Skeletal muscle satellite cell (primary cell): ENCODE results near the gene RP2. TPM values are rescaled to one million over a fixed set of nuclear protein-coding genes. Genes with fewer than 3 reads are reported as not detected.

Experiments used
- H3K27me3 ChIP-seq: 2 replicates; pipeline ENCODE4 v1.7.0; 2013; ENCODE audit warnings: low read length; ENCODE audit not compliant: control insufficient read depth, insufficient read depth
- H3K36me3 ChIP-seq: 2 replicates; pipeline ENCODE4 v1.7.0; 2013; ENCODE audit warnings: mild to moderate bottlenecking, control low read depth, low read length; ENCODE audit not compliant: insufficient read depth
- H3K4me1 ChIP-seq: 2 replicates; pipeline ENCODE4 v1.7.0; 2013; ENCODE audit warnings: low read length; ENCODE audit not compliant: control insufficient read depth, insufficient read depth
- H3K4me2 ChIP-seq: 2 replicates; pipeline ENCODE4 v1.7.0; 2013; ENCODE audit warnings: mild to moderate bottlenecking, low read length
- H3K4me3 ChIP-seq: 2 replicates; pipeline ENCODE4 v1.7.0; 2013; ENCODE audit warnings: low read length
- H3K9ac ChIP-seq: 2 replicates; pipeline ENCODE4 v1.7.0; 2013; ENCODE audit warnings: mild to moderate bottlenecking, low read depth, low read length, moderate library complexity
- H3K9me3 ChIP-seq: replicated peaks from 2 replicates; pipeline ENCODE4 v1.7.0; 2013; ENCODE audit warnings: mild to moderate bottlenecking, control low read depth, low read length
- total RNA-seq: library from RNA; depleted of rRNA; stranded (reverse); fragments of >200 nt; gene quantifications from 2 replicates; pipeline ENCODE4 v1.2.3, GENCODE V29; 2012; rRNA removed

The RP2 gene
- total RNA-seq: 13.7 and 13.8 TPM in 2 replicates

DNA sequence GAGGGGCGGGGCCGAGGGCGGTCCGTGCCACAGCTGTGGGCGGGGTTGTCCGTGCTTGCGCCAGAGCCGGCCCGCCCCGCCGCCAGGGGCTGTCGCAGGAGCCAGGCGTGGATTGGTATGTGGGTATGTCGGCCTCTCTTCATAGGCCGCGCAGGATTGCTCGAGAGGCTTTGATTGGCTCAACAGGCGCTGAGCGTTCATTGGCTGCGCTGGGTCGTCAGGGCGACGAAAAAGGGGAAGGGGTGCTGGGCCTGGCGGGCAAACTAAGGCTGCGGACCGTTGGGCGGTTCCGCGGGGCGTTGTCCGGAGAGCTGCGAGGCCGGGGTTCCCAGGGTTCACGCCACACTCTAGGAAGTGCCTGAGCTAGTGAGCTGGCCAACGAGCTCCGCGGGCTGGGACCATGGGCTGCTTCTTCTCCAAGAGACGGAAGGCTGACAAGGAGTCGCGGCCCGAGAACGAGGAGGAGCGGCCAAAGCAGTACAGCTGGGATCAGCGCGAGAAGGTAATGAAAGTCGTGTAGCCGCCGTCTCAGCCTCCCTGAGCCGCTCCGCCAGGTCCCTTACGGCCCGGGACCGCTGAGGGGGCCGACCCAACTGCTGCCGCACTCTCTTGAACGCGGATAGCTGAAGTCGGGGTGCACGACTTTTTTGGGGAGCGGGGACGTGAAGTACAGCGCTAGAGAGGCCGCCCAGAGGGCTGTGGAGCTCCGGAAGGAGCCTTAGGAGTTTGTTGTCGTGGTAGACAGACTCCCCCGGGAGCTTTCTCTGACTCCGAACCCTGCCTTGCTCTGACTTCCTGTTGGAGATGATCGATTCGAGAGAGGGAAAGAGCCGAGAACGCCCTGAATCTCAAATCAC lies at the start of gene RP2:
Gene RP2 (plus strand): TSS at position 343 of the 857 bp plus-strand sequence. CDS start 58 bp downstream, at position 401.
- H3K36me3 ChIP-seq: no peaks in the 10 kb centered on the region
- H3K4me1 ChIP-seq: peaks cover 24% of the 10 kb centered on the region
- peak within 1 kb of the TSS; percentile 76 for H3K4me2 ChIP-seq
- peak within 1 kb of the TSS; percentile 94 for H3K9ac ChIP-seq
- peaks cover 5% of the 10 kb centered on the region for H3K27me3 ChIP-seq
- peak within 1 kb of the TSS; percentile 81 for H3K4me3 ChIP-seq
- H3K9me3 ChIP-seq: no peaks in the 10 kb centered on the region

DNA sequence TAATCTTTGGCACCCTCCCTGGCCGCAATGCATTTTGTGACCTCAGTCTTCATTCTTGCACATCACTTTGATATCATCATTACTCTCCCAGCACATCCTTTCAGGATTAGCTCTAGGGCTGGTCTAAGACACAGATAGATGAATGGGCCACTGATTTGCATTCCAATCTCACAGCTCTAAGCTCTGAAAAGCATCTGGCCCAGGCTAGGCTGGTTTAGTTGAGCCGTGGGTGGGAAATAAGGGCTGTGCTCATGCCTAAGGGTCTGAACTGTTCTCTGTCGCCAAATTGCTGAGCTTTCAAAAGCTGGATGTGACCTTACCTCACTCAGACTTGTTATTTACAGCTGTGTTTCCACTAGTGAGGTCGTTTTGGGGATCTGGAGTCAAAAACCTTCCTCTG lies 47.9 kb upstream of the RP2 start:
- Histone ChIP-seq H3K9ac (no peak overlapping the region), H3K4me2 (no peak overlapping the region), H3K9me3 (no peaks in the 10 kb centered on the region), H3K4me1 (peaks cover 24% of the 10 kb centered on the region), H3K4me3 (no peak overlapping the region), H3K27me3 (no peaks in the 10 kb centered on the region), H3K36me3 (no peaks in the 10 kb centered on the region)

DNA sequence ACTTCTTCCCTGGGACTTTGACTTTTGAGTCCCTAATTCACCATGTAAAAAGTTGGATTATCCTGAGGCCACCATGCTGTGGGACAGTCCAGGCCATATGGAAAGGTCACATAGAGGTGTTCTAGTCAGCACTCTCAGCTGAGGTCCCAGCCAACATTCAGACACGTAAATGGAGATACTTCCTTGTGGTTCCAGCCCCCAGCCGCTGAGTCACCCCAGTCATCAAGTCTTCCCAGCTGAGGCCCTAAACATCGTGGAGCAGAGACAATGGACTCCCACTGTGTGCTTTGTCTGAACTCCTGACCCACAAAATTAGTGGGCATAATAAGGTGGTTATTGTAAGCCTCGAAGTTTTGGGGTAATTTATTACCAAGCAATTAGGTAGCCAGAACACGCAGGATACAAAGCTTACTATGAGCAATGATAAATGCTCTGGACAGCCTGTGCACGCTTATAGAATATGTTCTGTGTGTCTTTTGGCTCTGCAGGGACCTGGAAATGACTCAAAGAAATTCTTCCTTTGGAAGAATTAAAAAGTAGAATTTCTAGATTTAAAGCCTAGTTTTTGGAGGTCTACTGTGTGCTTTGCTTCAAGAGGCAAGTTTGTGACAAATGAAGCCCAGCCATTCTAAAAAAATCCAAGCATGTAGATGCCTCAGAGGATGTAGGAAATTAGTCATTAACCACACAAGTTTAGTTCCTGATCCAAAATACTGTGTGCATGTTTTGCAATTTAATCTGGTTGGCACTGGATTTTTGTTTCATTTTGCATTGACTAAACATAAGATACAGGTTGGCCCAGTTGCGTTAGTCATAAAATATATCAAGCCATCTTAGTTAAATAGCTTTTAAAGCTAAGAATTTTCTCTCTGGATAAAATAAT lies 44.7 kb upstream of the RP2 start:
- Histone ChIP-seq H3K4me1 (peaks cover 24% of the 10 kb centered on the region), H3K4me3 (no peak overlapping the region), H3K36me3 (no peaks in the 10 kb centered on the region), H3K9me3 (no peaks in the 10 kb centered on the region), H3K9ac (peak overlapping the region; percentile 68), H3K27me3 (no peaks in the 10 kb centered on the region), H3K4me2 (peak overlapping the region; percentile 66)

DNA sequence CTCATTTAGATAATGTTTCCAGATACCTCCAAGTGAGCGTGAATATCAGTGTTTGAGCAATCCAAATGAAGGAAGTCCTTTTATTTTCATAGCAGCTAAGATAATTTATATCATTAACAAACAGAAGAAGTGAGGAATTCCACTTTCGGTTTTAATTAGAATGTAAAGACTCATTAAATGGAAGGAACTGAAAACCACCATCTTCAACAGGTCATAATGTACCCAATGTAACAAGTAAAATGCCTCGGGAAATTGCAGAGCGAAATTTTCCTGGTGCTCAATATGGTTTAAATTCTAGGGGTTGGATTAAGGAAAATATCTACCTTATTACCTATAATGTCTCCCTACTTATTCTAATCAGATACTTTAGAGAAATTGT lies 44.0 kb upstream of the RP2 start:
- peaks cover 24% of the 10 kb centered on the region for H3K4me1 ChIP-seq
- H3K9ac ChIP-seq: peak overlapping the region; percentile 22
- H3K4me3 ChIP-seq: no peak overlapping the region
- no peaks in the 10 kb centered on the region for H3K9me3 ChIP-seq
- no peaks in the 10 kb centered on the region for H3K27me3 ChIP-seq
- H3K36me3 ChIP-seq: no peaks in the 10 kb centered on the region
- peak overlapping the region; percentile 44 for H3K4me2 ChIP-seq

DNA sequence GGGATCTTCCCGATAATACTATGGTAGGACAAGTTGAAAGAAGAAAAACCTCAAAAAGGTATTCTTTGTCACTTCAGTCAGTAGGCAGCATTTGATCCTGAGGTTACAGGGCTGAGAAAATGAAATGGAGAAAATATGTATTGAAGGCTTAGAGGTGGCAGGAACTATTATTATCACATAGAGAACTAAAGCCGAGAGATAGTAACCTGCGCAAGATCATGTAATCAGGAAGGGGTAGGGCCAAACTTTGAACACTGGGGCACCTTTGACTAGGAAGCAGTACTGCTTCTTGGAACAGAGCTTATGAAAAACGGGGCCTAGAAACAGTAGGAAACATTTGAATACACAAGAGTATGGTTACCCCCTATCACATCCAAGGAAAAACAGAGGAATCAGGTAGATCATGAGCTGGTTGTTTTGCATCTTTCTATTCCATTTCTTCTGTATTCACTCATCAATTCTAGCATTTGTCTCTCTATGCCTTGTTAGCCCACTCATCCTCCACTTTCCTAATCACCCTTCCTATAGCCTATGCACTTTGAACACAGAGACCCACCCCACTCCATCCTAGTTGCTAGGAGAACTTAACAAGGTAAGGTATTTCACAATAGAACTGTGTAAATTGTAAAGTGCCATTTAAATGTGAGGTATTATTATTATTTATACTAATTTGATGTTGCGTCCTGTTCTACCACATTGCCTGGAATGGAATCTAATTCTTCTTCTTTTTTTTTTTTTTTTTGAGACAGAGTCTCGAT lies 43.3 kb upstream of the RP2 start:
- peaks cover 24% of the 10 kb centered on the region for H3K4me1 ChIP-seq
- H3K27me3 ChIP-seq: no peaks in the 10 kb centered on the region
- H3K9me3 ChIP-seq: no peaks in the 10 kb centered on the region
- no peak overlapping the region for H3K9ac ChIP-seq
- no peaks in the 10 kb centered on the region for H3K36me3 ChIP-seq
- H3K4me2 ChIP-seq: no peak overlapping the region
- H3K4me3 ChIP-seq: no peak overlapping the region

DNA sequence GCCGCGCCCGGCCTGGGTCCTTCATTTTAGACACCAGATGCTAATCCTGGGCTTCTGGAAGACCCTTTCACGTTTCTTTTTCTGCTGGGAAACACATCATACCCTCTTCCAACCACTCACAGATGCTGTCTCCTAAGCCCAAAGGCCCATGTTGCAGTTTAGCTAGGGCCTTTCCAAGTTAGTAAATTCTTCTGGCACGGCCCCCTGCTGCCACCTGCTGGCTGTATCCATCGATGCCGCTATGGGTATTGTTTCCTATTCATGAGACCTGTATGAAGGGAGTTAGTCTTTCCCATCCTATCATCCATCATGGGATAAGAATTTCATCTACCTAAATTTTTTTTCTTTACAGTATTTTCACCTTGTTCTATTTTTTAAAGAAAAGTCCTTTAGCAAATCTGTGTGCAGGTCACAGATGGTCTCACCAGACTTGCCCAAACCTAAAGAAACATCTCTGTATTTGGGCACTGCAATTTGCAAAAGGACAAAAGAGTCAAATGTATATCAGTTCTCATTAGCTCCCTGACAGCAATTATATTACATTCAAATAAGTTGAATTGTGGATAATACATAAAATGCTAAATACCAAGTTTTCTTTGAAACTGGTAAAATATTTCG lies 40.2 kb upstream of the RP2 start:
- peaks cover 17% of the 10 kb centered on the region for H3K4me1 ChIP-seq
- H3K4me2 ChIP-seq: no peak overlapping the region
- H3K4me3 ChIP-seq: no peak overlapping the region
- H3K27me3 ChIP-seq: no peaks in the 10 kb centered on the region
- no peaks in the 10 kb centered on the region for H3K36me3 ChIP-seq
- H3K9me3 ChIP-seq: no peaks in the 10 kb centered on the region
- no peak overlapping the region for H3K9ac ChIP-seq

DNA sequence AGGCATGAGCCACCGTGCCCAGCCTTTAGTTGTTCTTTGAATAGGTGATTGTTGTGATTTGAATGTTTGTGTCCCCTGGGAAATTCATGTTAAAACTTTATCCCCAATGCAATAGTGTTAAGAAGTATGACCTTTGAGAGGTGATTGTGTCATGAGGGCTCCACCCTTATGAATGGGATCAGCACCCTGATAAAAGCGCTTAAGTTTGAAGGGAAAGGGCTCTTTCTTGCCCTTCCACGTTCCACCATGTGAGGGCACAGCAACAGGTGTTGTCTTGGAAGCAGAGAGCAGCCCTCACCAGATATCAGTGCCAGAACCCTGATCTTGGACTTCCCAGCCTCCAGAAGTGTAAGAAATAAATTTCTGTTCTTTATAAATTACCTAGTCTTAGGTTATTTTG lies 33.7 kb upstream of the RP2 start:
- no peak overlapping the region for H3K4me3 ChIP-seq
- H3K27me3 ChIP-seq: no peaks in the 10 kb centered on the region
- H3K4me2 ChIP-seq: no peak overlapping the region
- no peaks in the 10 kb centered on the region for H3K9me3 ChIP-seq
- no peaks in the 10 kb centered on the region for H3K36me3 ChIP-seq
- H3K4me1 ChIP-seq: no peaks in the 10 kb centered on the region
- no peak overlapping the region for H3K9ac ChIP-seq

DNA sequence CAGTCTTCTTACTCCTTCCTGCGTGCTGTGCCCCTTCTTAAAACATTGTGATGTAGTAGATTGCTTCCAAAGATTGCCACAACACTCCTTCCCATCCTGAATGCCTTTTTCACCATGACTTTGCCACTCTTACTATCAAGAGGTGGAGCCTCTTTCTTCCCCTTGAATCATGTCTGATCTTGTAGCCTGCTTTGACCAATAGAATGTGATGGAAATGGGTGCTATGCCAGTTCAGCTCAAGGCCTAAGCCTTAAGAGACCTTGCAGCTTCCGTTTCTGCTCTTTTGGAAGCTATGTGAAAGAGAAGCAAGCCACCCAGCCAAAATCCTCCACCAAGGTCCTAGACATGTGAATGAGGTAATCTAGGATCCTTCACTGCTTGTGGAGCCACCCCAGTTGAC lies 31.6 kb upstream of the RP2 start:
- Histone ChIP-seq H3K9me3 (no peaks in the 10 kb centered on the region), H3K4me1 (no peaks in the 10 kb centered on the region), H3K4me3 (no peak overlapping the region), H3K27me3 (no peaks in the 10 kb centered on the region), H3K9ac (no peak overlapping the region), H3K4me2 (no peak overlapping the region), H3K36me3 (no peaks in the 10 kb centered on the region)

DNA sequence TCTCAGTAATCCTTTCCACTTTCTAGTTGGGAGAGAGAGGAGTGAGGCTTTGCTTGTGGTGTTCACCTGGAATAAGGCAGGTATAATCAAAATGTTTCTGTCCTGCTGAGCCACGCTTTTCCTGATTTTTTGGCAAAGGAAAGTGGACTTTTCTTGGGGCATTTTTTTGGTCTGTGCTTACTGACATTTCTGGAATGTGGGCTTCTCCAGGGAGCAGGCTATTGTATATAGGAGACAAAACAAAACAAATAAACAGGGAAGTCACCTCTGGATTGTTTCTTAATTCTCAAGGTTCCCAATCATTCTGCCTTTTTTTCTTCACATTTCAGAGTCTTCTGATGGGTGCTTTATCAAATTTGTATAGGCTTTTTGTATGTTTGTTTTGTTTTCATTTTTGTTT lies 25.7 kb upstream of the RP2 start:
- no peak overlapping the region for H3K9ac ChIP-seq
- H3K4me2 ChIP-seq: no peak overlapping the region
- H3K27me3 ChIP-seq: peaks cover 6% of the 10 kb centered on the region
- no peaks in the 10 kb centered on the region for H3K36me3 ChIP-seq
- no peak overlapping the region for H3K4me3 ChIP-seq
- no peaks in the 10 kb centered on the region for H3K4me1 ChIP-seq
- H3K9me3 ChIP-seq: no peaks in the 10 kb centered on the region

DNA sequence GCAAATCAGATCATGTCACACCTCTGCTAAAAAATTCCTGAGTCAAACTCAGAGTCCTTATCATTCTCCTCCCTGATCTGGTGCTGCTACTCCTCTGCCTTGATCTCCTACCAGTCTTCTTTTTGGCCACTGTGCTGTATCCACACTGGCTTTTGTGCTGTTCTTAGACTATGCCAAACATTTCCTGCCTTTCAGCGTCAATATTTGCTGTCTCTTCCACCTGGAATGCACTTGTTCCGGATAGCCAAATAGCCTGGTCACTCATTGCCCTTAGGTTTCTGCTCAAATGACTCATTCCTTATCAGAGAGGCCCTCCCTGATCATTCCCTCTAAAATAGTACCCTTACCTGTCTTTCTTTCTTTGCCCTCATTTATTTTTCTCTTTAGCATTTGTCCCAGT lies 24.4 kb upstream of the RP2 start:
- Histone ChIP-seq H3K4me1 (no peaks in the 10 kb centered on the region), H3K4me2 (no peak overlapping the region), H3K36me3 (no peaks in the 10 kb centered on the region), H3K4me3 (no peak overlapping the region), H3K27me3 (peaks cover 7% of the 10 kb centered on the region), H3K9ac (no peak overlapping the region), H3K9me3 (no peaks in the 10 kb centered on the region)

DNA sequence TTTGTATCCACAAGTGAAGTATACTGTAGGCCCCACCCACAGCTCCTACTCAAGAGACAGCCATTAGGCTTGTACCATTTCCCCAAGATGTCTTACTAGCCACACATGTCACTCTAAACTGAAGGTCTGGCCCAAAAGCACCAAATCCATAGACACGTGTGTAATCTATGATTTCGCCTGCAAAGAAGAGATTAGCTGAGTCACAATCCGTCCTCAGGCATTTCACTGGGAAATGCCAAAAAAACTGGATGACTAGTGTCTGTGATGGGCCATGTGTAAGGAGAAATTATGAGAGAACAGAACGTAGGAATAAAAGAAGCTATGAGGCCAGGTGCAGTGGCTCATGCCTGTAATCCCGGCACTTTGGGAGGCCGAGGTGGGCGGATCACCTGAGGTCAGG lies 21.9 kb upstream of the RP2 start:
- Histone ChIP-seq H3K9ac (no peak overlapping the region), H3K36me3 (no peaks in the 10 kb centered on the region), H3K4me3 (no peak overlapping the region), H3K27me3 (peaks cover 17% of the 10 kb centered on the region), H3K4me1 (no peaks in the 10 kb centered on the region), H3K4me2 (no peak overlapping the region), H3K9me3 (no peaks in the 10 kb centered on the region)
